ENCODE results near the gene NAPB.

The NAPB gene

DNA sequence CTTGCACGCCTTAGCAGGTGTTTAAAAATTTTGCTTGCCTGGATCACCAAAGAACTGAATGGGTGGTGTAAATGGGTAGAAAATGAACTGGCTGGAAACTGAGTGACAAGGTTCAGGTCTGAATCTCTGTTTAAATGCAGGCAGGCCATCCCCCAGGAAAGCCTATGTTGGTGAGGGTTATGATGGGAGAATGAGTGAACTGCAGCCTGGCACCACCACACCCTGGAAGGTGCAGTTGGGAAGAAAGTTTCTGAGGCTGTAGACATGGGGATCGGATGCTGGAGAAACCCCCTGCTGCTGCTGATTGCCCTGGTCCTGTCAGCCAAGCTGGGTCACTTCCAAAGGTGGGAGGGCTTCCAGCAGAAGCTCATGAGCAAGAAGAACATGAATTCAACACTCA, 18.7 kb upstream of the NAPB start:
- TF ChIP-seq, protein P1, sequence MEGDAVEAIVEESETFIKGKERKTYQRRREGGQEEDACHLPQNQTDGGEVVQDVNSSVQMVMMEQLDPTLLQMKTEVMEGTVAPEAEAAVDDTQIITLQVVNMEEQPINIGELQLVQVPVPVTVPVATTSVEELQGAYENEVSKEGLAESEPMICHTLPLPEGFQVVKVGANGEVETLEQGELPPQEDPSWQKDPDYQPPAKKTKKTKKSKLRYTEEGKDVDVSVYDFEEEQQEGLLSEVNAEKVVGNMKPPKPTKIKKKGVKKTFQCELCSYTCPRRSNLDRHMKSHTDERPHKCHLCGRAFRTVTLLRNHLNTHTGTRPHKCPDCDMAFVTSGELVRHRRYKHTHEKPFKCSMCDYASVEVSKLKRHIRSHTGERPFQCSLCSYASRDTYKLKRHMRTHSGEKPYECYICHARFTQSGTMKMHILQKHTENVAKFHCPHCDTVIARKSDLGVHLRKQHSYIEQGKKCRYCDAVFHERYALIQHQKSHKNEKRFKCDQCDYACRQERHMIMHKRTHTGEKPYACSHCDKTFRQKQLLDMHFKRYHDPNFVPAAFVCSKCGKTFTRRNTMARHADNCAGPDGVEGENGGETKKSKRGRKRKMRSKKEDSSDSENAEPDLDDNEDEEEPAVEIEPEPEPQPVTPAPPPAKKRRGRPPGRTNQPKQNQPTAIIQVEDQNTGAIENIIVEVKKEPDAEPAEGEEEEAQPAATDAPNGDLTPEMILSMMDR (IDR thresholded peaks at IDR 0.05; ENCODE audit: control insufficient read depth, insufficient read depth, low read depth, low read length, missing control alignments): no peak
- no peak for DNase-seq (ENCODE audit: low read depth)
- H3K4me3 ChIP-seq (ENCODE audit: control insufficient read depth, low read depth, low read length): no peak overlapping the region

DNA sequence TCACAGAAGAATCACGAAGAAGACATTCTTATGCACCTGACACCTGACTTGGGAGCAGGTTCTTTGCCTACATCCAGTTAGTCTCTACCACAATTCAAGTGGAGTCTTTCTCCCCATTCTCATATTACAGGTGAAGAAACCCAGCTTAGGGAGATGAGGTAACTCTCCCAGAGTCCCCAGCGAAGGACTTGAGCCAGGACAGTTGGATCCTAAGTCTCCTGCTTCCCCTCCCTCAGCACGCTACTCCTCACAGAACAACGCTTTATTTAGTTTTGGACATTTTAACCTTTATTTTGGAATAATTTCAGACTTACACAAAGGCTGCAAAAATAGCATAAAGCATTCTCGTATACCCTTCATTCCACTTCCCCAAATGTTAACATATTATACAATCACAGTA, 17.4 kb upstream of the NAPB start:
- TF ChIP-seq, protein P1 (IDR thresholded peaks at IDR 0.05; ENCODE audit: control insufficient read depth, insufficient read depth, low read depth, low read length, missing control alignments): no peak
- DNase-seq (ENCODE audit: low read depth): no peak
- H3K4me3 ChIP-seq (ENCODE audit: control insufficient read depth, low read depth, low read length): no peak overlapping the region

DNA sequence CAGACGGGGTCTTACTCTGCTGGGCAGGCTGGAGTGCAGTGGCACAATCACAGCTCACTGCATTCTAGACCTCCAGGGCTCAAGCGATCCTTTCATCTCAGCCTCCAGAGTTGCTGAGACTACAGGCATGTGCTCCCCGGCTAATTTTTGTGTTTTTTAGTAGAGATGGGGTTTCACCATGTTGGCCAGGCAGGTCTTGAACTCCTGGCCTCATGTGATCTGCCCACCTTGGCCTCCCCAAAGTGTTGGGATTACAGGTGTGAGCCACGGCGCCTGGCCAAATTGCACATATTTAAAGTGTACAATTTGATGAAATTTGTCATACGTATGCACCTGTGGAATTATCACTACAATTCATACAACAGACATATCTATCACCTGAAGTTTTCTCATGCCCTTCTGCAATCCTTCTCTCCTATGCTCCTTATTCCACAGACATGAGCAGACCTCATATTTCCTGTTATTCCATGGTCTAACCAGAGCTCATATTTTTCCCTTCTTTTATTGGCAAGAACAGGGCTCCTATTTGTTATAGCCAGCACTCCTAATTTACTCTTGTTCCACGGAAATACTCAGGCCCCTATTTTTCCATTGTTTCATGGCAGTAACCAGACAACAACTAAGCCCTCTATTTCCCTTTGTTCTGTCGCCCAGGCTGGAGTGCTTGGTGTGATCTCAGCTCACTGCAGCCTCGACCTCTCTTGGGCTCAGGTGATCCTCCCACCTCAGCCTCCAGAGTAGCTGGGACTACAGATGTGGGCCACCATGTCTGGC, 16.0 kb upstream of the NAPB start:
- DNase-seq (ENCODE audit: low read depth): no peak
- TF ChIP-seq, protein P1 (IDR thresholded peaks at IDR 0.05; ENCODE audit: control insufficient read depth, insufficient read depth, low read depth, low read length, missing control alignments): no peak
- H3K4me3 ChIP-seq (ENCODE audit: control insufficient read depth, low read depth, low read length): no peak overlapping the region

DNA sequence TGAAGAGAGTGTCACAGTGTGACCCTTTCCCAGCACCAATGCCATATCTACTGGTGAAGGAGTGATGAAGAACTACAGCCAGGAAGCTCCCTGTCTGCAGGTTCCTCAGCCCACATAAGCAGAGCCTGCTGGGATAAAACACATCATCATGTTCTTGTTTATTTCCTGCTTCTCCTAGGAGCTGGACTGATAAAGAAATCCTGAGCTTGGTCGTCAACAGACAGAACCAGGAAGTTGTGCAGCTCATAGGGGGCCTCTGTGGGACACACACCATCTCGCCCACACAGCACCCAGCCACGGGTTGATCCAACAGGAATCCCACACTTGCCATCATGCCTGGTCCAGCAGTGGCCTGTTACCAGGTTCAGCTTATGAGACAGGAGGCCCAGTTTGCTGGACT, 15.4 kb upstream of the NAPB start:
- TF ChIP-seq, protein P1 (IDR thresholded peaks at IDR 0.05; ENCODE audit: control insufficient read depth, insufficient read depth, low read depth, low read length, missing control alignments): no peak
- no peak overlapping the region for H3K4me3 ChIP-seq (ENCODE audit: control insufficient read depth, low read depth, low read length)
- DNase-seq (ENCODE audit: low read depth): no peak

DNA sequence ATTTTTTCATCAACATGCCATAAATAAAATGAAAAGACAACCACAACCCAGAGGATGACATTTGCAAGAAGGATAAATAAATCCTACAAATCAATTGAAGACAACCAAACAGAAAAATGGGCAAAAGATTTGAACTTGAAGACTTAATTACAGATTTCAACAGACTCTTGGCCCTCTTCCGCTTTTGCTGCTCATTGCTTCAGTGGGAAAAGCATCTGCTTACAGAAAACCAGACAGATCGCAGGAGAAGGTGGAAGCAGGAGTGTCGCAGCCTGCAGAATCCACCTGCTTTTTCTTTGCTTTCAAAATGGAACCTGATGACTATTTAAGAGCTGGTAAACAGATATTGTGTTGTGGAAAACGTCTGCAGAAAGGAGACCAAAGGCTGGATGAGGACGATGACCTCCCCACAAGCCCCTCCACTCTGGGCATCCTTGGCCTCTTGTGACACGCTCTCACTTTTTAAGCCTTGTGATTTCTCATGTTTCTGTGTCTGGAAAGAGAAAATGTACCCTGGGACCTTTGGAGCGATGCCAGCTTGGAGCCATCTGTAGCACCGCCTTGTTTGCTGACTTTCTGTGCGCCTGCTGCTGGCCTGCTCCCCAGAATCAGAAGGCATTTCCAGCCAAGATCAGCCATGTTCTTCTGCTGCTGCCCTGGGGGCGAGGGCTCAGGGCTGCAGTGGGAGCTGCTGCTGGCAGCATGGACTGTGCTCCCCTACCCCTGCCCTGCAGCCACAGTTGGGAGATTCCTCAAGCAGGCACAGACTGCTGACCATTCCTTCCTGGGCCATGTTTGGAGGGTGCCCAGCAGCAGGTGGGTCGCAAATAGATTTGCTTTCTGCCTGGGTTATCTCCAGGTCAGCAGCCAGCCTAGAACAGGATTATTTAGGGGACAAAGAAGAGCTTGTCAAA, 14.6 kb upstream of the NAPB start:
- H3K4me3 ChIP-seq (ENCODE audit: control insufficient read depth, low read depth, low read length): no peak overlapping the region
- no peak for DNase-seq (ENCODE audit: low read depth)
- TF ChIP-seq, protein P1 (IDR thresholded peaks at IDR 0.05; ENCODE audit: control insufficient read depth, insufficient read depth, low read depth, low read length, missing control alignments): no peak

DNA sequence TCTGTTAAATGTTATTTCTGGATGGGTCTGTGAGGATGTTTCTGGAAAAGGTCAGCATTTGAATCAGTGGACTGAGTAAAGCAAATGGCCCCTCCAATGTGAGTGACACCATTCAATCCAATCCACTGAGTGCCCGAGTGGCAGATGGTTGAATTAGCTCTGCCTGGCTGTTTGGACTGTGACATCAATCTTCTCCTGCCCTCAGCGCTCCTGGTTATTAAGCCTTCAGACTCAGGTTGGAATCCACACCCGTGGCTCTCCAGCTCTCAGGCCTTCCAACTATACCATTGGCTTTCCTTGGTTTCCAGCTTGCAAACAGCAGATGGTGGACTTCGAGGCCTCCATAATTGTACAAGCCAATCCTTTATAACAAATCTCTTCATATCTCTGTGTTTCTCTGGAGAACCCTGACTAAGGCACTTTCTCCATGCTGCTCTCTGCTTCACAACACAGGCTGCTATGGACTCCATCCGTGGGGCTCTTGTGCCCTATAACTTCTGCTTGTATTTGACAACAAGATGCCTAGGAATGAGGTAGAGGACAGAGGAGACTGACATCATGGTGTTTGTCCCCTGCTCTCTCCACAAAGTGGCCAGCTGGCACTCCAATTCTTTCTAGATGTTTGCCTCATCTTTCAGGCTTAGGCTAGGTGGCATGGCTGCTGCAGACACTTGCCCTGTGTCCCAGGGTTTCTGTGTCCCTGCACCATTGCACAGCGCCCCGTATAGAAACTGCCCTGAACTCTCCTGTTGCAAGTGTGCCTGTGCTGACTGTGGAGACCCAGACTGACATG, 13.4 kb upstream of the NAPB start:
- no peak overlapping the region for H3K4me3 ChIP-seq (ENCODE audit: control insufficient read depth, low read depth, low read length)
- no peak for DNase-seq (ENCODE audit: low read depth)
- TF ChIP-seq, protein P1 (IDR thresholded peaks at IDR 0.05; ENCODE audit: control insufficient read depth, insufficient read depth, low read depth, low read length, missing control alignments): no peak

Data from AG09309 (cell line).